IPS-11a (cell line): ENCODE data around the gene GMDS.

ENCODE experiments used
- H3K4me3 ChIP-seq: one replicate; pipeline ENCODE4 v1.5.1; 2013; ENCODE audit warnings: low read depth, low read length, control low read depth

GMDS gene

DNA sequence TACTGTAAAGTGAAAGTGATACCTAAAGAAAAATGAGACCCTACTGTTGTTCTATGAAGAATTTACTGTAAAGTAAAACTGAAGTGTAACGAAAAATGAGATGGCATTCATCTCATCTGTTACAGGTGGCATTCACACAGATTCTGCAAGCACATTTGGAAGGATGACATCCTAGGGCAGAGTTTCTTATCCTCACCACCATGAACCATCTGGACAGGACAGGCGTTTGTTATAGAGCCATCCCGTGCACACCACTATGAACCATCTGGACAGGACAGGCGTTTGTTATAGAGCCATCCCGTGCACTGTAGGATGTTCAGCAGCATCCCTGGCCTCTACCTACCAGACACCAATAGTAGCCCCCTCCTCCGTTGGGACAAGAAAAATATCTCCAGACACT lies 294.8 kb downstream of the GMDS start:
- no peak overlapping the region for H3K4me3 ChIP-seq

DNA sequence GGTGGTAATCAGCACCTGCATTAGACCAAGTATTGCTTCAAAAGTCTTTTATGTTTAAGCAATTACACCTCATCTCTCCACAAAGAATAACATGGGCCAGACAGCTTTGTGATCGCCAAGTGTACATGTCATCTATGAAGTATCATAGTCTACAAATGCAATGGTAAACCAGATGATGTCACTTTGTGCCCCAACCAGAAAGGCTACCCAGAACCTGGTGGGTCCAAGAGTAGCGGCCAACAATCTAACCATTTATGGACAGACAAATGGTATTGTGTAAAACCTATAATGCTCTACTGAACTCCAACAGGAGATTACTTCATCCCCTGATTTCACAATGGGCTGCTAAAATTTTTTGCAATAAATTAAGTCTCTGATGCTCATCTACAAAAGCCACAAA lies 295.9 kb downstream of the GMDS start:
- H3K4me3 ChIP-seq: no peak overlapping the region

DNA sequence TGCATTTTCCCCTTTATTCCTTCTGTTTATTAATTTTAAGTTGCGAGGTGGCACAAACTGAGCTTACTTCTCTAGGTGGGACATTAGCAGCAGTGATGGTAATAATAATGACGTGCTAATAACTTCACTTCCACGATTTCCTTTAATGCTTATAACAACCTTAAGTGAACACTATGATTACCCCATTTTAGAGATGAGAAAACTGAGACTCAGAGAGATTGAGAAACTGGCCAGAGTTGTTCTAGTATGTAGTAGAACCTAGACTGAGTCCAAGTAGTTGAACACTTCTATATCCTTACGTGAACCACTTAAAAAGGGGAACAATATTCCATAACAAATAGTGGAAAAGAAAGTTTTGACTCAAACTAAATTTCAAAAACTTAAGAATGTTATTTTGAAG lies 297.5 kb downstream of the GMDS start:
- H3K4me3 ChIP-seq: no peak overlapping the region

DNA sequence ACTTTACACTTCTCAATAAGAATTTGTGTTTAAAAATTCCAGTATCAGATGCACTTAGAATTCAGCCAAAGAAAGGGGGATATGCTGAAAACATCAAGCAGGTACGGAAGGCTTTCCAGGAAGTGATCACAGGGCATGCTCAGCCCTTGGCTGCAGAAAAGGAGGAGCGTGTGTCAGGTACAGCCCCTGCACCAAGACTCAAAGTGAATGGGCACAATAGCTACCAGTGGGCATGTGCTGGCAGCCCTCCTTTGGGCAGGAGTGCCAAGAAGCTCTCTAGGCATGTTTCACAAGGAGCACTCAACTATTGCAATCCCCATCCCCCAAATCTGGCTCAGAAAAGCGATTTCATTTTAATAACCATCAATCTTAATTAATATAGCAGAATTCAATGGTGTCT lies 298.8 kb downstream of the GMDS start:
- H3K4me3 ChIP-seq: no peak overlapping the region

DNA sequence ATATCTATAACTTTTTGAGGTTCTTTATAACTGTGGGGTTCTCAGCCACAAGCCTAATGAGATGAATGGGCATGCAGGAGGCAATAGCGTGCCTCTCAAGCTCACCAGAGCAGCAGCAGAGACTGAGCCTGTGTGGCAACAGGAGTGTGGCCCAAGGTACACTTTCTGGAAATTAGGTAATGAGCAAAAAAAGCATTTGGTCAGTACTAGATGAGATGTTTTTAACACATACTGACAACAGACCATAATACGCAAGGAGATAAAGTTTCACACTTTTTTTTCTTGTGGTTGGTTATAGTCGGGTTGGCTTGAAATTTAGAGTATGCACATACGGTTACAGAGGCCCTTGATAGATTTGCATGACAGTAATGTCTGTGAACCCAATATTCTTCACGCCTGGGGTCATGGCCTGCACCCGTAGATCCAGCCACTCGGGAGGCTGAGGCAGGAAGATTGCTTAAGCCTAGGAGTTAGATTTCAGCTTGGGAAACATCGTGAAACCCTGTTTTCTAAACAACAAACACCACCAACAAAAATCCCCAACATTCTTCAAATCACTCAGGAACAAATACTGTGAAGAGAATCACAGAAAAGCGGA lies 300.1 kb downstream of the GMDS start:
- no peak overlapping the region for H3K4me3 ChIP-seq

DNA sequence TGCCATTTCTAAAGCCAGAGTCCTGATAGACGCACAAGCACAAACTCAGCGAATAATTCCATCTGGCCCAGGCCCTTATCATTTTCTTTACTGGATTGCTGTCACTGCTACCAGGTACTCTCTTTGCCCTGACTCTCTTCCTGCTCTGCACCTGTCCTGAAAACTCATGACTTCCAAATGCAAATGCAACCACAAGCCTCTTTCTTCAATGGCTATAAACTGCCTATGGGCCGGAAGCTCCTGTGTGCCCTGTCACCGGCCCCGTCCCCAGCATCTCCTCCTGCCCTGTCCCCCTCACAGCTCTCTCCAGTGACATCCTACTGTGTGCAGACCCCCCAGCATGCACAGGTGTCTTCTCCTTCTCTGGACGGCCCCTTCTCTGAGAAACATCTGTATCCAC lies 302.6 kb downstream of the GMDS start:
- no peak overlapping the region for H3K4me3 ChIP-seq

DNA sequence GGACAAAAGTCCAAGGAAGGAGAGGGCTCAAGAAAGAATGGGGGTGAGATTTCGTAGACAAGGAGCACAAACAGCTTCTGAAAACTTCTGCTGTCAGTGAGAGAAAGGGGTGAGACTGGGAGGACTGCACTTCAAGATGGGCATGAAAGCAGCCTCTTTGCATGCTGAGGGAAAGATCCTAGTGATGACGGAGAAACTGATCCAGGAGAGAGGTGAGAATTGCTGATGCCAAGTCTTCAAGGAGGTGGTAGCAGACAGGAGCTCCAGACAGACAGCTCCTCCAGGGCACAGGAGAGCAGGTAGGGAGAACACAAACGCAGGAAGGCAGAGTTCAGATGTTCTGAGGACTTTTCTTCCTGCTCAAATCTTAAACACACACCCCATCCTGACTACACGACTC lies 303.9 kb downstream of the GMDS start:
- H3K4me3 ChIP-seq: no peak overlapping the region

DNA sequence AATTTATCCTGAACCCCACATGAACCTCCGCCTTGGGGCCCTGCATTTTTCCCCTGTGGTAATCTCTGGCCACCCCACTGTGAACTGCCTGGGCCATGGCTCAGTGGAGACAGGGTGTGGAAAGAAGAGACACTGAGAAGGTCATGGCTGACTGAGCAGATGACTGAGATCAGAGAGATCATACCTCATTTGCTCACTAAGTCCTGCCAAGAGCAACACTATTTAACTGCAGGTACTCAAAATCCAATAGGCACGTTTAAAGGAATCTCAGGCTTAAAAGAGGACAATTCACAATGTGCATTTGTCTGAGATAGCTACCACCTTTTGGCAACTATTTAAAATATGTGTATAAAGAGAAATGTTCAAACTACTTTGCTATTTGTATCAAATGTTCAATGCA lies 305.0 kb downstream of the GMDS start:
- H3K4me3 ChIP-seq: no peak overlapping the region

DNA sequence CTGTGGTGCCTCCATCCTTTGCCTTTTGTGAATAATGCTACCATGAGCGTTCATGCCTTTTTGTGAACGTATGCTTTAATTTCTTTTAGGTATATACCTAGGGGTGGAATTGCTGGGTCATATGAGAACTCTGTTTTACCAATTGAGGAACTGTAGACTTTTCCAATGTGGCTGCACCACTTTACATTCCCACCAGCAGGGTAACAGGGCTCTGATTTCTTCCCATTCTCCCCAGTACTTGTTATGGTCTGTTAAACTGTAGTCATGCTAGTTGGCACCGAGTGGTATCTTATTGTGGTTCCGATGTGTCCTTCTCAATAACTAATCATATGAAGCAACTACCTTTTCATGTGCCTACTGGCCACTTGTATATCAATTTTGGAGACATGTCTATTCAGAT lies 312.1 kb downstream of the GMDS start:
- H3K4me3 ChIP-seq: no peak overlapping the region

DNA sequence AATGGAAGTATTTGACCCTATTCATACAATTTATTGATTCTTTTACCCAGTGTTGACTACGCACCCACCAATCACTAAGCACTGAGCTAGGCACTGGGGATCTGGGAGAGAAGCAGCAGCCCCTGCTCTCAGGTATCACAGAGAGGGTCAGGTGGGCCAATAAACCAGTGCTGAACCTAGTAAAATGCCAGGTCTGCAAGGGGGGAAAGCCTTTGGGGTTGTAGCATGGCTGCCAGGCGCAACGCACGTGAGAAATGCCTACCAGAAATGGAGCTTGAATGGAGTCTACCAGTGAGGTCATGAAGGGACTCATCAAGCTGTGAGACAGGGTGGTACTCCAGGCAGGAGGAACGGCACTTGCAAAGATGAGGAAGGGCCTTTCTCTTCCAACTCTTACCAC lies 313.6 kb downstream of the GMDS start:
- H3K4me3 ChIP-seq: no peak overlapping the region

DNA sequence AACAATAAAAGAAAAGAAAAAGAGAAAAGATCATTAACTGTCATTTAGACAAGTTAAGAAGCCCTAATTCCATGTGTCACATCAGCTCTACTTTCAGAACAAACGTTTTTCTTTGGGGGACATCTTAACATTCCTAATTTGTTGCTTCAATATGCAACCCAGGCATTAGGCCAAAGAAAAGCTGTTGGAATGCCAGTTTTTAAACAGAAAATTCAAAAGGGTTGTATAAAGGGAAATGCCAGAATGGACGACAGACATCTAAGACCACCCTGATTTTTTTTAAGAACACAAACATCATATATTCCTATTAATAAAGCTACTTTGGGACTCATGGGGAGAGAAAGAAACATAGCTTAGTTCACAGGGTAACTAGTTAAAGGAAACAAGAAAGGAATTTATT lies 315.0 kb downstream of the GMDS start:
- no peak overlapping the region for H3K4me3 ChIP-seq

DNA sequence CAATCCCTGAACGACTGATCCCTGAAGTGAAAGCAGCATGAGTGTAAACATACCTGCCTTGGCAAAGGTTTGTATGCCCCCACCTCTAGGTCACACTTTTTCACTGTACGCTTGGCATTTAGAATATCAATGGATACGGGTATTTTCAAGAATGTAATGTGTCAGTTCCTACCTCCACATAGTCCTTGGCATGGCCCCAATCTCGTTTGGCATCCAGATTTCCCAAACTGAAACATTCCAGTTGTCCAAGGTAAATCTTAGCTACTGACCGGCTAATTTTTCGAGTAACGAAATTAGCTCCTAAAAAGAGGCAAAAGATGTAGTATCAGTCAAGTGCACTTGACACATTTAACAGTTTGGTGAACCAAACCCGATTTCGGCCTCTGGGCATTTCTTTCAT lies 315.5 kb downstream of the GMDS start:
- no peak overlapping the region for H3K4me3 ChIP-seq

DNA sequence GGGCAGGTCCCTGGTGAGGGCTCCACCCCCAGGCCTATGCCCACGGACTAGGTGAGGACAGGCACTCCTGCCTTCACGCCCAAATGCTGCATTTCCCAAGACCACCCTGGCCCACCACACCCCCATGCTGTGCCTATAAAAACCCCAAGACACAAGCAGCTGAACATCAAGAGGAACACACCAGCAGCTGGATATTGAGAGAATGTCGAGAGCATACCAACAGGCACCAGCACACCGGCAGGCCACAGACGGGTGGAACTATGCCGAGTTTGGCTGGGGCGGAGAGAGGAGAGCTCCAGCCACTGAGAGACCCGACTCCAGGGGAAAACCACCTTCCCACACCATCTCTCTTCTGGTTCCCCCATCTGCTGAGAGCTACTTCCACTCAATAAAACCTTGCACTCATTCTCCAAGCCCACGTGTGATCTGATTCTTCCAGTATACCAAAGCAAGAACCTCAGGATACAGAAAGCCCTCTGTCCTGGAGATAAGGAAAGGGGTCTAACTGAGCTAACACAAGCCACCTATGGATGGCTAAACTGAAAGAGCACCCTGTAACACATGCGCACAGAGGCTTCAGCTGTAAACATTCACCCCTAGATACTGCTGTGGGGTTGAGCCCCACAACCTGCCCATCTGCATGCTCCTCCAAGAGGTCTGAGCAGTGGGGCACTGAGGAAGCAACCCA lies 319.5 kb downstream of the GMDS start:
- H3K4me3 ChIP-seq: no peak overlapping the region

DNA sequence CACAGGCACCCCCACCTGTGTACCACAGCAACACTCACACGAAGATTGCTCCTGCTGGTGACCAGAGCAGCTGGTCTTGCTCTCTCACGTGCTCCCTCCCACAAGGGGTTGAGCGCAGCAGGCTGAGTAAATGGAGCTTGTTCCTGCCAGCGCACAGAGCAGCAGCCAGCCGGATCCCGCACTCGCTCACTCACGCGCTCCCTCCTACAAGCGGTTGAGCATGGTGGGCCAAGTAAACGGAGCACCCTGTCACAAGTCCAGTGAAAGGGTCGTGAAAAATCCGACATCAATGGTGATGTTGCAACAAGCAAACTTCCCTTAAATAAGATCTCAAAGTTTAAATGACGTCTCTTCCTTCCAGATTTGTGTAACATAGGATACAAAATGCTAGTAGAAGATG lies 322.0 kb downstream of the GMDS start:
- no peak overlapping the region for H3K4me3 ChIP-seq

DNA sequence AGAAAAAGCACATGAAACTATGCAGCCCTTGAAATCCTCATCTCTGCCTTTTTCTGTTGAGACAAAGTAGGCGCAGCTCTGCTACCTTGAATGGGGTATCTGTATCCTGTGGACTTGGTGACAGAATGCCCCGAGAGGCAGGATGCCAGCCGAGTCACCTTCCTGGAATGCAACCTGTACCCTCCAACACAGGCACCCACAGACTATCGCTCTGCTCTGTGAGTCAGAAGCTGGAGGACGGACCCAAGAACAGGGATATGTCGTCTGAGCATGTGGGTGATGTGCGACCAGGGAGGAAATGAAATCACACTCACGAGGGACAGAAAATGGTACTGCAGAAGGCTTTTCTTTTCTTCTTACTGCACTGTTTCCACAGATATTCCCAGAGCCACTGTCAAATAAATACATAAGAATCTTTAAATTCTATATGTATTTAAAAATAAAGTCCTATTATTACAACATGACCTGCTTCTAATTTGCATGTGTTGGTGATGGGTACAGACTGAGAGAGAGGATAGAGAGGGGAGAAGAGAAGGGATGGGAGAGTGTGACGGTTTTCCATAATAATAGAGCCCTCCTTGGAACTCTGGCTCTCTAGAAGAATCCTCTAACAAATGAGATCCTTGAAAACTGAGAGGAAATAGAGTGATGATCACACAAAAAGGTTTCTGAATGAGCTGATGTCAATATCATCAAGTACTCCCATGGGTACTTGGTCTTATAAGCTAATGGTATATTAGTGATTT lies 327.6 kb downstream of the GMDS start:
- H3K4me3 ChIP-seq: no peak overlapping the region

DNA sequence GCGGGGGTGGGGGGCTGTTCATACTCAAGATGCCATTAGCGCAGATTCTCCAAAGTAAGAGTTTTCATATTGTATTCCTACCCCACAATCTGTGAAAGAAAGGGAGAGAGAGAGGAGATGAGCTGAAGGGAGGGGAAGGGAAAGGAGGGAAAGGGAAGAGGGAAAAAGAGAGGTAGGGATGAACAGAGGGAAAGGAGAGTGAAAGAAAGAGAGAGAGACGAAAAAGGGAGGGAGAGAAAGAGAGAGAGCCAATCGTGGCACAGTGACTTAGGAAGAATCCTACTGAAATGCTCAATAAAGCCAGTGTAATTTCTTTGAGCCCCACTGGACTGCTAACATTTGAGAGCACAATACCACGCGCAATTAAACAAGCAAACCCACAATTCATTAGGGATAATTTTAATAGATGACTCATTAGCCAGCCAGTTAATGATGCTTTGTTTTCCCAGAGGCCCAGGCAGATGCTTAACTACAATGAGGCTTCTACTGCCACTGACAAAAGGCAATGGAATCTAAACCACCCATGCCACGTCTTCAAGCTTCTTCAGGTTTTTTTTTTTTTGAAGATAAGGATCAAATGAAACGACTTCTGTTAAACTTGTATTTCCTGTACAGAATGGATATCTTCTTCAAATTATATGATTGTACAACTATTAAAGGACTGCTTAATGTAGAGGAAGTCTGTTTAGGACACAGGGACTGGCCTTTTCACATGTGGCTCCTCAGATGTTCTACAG lies 328.9 kb downstream of the GMDS start:
- H3K4me3 ChIP-seq: no peak overlapping the region

DNA sequence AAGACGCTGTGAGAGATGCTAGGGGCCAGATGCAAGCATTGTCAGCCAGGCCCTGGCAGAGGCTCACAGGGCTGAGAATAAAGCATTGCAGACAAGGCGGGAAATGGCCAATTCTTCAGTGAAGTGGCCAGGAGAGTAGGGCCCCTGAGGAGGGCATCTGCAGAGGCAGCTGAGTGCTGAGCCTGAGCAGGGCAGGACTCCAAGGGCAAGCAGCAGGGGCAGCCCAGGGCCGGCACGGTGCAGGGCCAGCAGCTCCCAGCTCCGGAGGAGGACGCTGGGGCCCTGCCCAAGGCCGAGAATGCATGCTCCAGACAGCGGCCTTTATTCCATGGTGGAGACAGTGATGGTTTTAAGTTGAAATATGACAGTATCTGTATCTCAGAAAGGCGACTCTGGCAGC lies 330.2 kb downstream of the GMDS start:
- no peak overlapping the region for H3K4me3 ChIP-seq

DNA sequence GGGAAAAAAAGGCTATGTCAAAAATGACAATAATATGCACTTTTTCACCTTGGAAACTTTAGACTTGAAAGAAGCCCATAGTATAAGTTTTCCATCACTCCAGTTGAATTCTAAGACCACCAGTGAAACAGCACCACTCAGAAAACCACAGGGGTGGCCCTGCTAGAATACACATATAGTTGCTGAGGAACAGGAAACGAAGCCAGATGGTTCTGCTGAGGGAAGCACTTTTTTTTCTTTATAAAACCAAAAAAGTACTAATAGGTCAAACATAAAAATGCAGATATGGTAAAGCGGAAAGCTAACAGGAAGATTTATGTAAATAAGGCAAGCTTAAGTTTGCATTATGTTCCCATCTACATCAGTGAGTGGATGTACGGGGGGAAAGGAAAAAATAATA lies 331.8 kb downstream of the GMDS start:
- no peak overlapping the region for H3K4me3 ChIP-seq

DNA sequence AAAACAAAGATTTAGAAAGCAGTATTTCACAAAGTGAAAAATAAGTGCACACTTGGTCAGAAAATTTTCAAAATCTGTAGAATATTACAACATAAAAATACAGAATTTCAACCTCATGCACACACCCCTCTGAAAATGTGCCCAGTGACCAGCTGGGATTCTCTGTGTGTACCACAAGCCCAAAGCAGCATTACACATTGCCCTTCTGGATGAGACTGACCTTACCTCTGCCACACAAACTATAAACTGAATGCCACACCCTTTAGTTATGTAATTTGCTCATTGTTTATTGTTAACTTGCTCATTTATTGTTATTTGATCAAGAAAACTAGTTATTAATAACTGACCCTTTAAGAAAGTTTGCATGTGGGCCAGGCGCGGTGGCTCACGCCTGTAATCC lies 332.7 kb downstream of the GMDS start:
- H3K4me3 ChIP-seq: no peak overlapping the region

DNA sequence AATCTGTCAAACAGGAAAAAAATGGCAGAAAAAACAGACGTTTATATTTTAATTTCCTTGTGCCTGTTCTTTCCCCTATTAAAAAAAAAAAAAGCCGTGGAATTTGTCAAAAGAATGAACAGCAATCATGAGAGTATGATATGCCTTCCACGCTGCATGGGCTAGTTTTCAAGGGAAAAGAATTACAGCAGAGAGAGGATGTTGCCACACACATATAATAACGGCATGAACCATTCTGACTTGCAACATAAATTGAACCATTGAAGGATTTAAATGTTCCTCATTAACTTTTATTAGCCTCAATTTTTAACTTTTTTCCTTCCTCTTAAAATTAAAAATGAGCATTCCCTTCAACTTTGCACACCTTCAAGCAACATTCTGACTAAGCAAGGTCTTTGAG lies 333.9 kb downstream of the GMDS start:
- no peak overlapping the region for H3K4me3 ChIP-seq

DNA sequence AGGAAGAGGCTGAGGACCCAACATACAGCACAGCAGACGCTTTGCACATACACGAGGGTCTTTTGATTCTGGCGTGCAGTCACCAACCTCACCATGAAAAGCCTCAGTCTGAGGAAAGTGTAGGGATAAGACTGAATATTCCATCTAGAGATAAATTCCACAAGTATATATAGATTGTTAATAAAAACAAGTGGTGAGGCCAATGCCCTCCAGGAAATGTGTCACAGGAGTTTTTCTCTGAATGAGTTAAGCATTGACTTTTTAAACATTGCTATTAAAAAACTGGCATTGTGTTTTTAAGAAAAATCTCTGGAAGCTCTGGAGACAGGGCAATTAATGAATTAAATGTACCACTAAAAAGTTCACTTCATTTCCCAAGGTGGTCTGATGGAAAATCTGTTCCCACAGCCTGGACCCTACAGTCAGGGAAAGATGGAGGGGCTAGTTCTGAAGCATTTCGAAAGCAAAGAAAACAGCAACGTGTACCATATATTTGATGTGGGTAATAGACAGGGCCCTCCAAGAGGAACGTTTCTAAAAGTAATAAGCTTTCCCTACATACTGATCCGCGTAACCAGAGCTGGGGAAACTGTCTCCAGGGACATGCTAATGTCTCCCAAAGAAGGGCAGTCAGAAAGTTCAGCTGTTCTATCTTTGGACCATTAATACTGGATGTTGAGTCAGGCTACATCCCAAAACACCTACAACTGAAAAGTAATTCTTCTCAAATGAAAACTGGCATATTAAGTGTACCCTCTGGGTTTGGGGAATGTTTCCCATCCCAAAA lies 334.6 kb downstream of the GMDS start:
- H3K4me3 ChIP-seq: no peak overlapping the region
